HG03139 (cell line): ENCODE measurements around the gene CELSR1.

Experiments
- ATAC-seq: cut with Tn5 transposase; IDR thresholded peaks from one replicate; pipeline ENCODE4 v1.9.1; 2021; ENCODE audit not compliant: unreplicated experiment

The CELSR1 gene

GRCh38 chr22:46382524-46382923 lies 154.9 kb downstream of the CELSR1 start:
- ATAC-seq = no peak

DNA sequence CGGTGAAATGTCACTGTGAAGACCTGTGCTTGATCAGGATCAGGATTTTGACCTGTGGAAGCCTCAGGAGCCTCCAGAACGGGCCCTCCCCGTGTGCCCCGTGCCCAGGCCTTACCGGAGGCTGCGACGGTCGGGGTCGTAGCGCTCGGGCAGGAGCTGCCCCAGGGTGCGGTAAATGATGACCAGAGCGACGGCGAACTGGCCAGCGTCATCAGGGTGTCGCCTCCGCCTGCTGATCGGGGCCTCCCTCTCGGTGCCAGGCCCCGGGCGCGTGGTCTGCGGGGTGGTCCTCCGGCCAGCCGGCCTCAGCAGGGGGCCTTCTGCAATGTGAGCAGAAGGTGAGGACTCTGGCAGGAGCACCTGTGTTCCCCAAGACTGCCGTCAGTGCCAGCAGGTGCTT lies 155.7 kb downstream of the CELSR1 start:
- ATAC-seq = no peak

DNA sequence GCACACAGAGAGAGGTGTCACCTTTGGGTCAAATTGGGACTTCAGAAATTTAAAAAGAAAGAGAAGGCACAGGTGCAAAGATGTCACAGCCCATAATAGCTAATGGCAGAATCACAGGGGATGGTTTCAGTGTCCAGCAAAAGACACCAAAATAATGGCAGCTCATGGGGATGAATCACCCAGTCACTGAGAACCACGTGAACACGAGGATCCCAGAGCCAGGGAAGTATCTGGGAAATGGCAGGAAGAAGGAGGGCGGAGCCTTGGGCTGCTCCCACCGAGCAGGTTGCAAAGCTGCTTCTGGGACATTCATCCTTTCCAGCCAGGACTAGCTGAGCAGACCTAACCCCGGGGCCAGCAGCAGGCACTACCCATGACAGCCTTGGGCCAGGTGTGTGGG lies 156.3 kb downstream of the CELSR1 start:
- ATAC-seq = no peak

GRCh38 chr22:46380581-46380980 lies 156.8 kb downstream of the CELSR1 start:
- ATAC-seq = no peak

DNA sequence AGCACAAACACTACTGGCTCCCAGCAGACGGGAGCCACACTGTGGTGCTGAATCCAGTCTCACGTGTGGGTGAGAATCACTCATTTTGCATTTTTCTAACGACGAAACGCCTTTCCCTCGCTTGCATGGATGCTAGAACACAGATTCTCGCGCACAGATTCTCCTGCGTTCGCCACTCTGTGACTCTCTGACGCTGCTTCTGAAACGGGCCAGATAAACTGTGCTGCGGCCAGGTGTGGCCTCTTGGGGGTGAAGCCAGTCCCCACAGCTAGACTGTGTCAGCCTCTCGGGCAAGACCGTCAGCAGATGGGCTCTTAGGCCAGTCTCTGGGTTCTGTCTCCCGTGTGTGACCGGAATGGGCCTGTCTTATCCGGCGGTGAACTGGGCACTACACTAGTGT lies 157.4 kb downstream of the CELSR1 start:
- no peak for ATAC-seq

DNA sequence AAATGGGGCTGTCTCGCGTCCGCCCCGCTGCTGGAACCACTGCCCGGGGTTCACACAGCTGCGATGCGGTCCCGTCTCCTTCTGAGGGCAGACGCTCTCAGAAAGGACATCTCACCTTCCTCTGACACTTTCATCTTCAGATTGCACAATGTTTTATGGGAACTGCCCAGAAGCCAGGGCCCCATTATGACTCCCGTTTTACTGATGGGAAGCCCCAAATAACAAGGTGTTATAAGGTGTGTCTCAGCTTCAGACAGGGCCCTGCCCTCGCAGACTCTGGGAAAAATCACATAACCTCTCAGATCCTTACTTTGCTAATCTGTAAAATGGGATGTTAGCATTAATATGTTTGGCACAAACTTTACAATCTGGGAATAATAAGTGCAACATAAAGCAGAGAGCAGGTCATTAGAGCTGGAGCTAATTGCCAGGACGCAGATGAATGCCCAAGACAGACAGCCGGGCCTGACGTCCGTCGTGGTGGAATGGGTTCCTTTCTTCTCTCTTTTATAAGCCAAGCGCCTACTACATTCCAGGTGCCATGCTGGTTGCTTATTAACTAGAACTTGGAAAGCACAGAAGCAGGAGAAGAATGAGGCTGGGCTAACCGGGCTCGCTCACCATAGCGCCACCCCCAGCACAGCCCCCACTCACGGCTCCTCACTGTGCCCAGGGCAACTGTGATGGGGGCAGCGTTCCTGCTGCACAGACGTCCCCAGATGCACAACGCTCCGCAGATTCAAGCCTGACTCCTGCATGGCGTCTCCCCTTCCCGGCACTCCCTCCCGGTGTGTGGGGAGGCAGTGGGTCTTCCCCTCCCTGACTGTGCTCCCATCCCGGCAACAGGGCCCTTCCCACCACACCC lies 158.1 kb downstream of the CELSR1 start:
- no peak for ATAC-seq

DNA sequence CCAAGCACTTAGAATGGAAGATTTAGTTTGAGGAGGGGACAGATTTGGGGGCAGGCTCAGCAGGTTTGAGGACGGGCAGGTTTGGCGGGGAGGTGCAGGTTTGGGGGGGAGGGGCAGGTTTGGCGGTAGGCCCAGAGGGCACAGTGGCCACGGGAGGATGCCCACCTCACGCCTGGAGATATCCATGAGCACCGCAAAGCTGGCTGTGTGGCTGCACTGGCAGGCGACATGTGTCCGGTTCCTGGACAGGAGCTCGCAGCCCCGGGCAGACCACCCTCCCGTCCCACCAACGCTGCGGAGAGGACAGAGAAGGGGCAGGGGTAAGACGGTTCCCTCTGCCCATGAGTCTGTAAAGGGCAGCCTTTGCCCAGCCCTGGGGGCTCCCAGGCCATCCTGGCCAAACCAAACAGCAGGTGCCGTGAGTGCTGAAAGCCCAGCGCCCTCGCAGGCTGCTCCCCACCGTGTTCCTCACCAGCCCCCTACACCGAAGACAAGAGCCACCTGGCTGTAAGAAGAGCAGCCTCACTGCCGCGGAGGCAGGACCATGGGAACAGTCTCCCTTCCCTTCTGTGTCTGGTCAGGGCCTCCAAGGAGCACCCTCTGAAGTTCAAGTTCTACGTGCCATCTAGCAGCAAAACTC lies 158.9 kb downstream of the CELSR1 start:
- no peak for ATAC-seq

- ATAC-seq = no peak
Measured at GRCh38 chr22:46377525-46378425, 159.6 kb downstream of the CELSR1 start.

DNA sequence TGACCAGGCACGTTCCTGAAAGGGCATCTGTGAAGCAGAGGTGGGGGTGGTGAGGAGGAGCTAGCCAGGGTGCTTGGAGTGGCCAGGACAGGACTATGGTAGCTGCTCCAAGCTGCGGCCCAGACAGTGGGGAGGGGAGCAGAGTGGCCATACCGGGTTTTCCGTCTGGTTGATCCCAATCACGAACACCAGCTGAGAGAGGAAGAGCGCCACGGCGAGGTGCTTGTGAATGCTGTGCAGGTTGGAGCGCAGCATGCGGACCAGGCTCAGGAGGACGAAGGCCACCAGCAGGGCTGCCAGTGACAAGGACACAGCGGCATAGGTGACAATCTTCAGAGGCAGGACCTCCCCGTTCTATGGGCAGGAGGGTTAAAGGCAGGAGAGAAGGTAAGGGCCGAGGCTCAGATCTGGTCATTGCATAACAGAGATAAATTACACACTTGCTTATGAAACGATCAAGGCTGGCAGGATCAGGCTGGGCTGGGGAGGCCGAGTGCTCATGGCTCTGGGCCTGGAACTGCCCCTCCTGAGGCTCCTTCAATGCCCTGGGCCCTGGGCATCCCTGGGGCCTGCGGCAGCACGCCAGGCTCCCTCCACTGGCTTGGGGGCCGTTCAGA lies 160.4 kb downstream of the CELSR1 start:
- no peak for ATAC-seq

DNA sequence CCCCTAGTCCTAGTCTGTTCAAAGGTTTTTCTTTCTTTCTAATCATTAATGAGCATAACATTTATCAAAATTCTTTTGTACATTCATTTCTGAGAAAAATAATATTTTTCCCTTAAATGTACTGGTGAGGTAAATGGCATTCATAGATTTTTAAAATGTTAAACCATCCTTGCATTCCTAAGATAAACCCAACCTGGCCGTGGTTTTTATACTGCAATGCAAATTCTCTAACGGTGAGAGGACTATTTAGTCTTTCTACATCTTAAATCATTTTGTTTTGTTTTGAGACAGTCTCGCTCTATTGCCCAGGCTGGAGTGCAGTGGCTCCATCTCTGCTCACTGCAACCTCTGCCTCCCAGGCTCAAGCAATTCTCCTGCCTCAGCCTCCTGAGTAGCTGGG lies 161.3 kb downstream of the CELSR1 start:
- no peak for ATAC-seq

GRCh38 chr22:46374663-46375474 lies 162.6 kb downstream of the CELSR1 start:
- ATAC-seq = no peak

DNA sequence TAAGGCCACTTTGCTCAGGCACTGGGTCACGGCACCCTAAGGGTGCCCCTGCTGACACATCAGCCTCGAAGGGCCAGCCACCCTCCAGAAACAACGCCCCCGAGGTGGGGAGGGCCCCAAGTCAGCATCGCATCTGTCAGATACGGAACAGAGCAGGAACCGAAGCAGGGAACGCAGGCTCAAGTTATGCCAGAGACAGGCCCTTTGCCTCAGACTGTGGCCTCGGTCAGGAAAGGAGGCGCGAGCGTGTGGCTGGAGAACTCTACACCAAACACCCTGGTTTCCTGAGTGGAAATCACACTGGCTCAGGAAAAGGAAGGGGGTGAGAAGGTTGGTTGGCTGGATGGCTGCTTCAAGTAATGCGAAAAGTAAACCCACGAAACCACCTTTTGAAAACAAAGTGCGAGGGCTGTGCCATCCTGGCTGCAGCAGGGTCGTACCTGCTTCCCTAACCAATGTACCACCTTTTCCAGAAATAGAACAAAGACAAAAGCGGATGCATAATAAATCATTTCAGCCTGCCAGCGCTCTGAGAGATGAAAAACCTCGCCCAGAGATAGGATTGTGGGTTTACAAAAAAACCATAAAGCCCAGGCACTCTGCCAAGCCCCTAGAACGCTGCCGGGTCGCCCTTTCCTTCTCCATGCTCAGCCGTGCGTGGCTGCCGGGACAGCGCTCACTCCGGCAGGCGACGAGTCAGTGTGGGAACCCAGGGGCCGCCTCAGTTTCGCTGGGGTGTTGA lies 163.3 kb downstream of the CELSR1 start:
- ATAC-seq = no peak

DNA sequence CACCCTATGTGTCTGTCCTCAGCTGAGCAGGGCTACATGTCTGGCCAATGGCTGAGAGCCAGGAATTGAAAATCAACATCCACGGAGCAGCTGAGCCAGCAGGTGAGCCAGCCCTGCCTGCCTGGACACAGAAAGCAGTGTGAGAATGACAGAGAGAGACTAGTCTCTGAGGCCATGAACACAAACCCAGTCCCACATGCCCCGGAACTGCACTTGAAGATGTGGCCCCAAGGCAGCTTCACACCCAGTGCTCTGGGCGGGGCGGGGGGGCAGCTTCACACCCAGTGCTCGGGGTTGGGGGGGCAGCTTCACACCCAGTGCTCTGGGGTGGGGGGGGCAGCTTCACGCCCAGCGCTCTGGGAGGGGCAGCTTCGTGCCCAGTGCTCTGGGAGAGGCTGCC lies 164.3 kb downstream of the CELSR1 start:
- ATAC-seq = no peak

GRCh38 chr22:46372686-46373085 lies 164.7 kb downstream of the CELSR1 start:
- ATAC-seq = no peak

DNA sequence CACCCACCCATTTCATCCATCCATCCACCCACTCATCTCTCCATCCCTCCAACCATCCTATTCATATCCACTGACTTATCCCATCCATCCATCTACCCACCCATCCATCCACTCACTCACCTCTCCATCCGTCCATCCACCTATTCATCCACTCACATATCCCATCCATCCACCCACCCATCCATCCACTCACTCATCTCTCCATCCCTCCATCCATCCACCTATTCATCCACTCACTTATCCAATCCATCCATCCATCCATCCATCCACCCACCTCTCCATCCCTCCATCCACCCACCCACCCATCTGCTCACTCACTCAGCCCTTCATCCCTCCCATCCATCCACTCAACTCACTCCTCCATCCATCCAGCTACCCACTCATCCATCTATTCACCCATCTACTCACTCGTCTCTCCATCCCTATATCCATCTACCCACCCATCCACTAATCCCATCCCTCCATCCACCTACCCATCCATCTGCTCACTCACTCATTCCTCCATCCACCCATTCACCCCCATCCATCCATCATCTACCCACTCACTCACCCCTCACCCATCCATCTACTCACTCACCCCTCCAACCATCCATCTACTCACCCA lies 165.7 kb downstream of the CELSR1 start:
- no peak for ATAC-seq

- no peak for ATAC-seq
Measured at GRCh38 chr22:46370584-46371291, 166.7 kb downstream of the CELSR1 start.

DNA sequence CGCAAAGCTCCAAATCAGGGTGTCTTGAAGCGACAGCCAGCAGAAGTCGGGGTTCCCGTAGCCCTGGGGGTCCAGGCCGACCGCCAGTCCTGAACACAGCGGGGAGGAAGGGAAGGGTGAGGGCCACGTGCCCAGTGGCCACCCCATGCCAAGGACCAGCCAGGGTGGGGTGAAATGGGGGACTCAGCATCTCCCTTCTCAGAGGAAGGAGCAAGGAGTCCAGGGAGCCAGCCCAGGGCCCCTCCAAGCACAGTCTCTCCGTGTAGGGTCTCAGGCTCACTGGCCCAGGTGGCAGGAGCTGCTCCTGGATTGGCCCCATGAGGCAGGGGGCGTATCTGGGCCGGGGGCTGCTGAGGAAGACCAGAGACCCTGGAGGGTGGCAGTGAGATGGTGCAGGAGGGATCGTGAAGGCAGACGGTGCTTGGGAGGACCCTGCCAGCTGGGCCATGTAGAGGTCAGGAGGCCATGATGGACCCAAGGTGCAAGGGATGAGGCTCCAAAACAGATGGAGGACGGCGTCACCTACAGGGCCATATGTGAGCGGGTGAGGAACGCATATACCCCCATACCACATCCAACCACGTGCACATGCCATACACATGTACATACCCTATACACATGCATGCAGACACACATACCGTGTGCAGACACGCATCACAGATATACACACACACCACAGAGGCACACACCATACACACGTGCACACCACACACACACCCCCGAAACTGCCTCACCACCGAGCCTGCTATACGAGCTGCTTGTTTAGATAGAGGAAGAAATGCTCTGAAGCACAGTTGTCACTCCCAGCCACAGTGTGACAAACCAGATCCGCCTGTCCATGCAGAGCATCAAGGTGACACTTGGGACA lies 167.5 kb downstream of the CELSR1 start:
- ATAC-seq = no peak
